Measurements from ENCODE around the gene VANGL1. TPM values are rescaled to one million over a fixed set of nuclear protein-coding genes. Genes with fewer than 3 reads are reported as not detected.

The VANGL1 gene
- total and polyA plus RNA-seq, 2 of the 4 experiments (the other 2 are of a cell fraction) = 6.1 to 6.7 TPM

GRCh38 chr1:115677182-115677555, 35.4 kb downstream of the VANGL1 start:
- Histone ChIP-seq H2BK20ac (ENCODE audit: low read depth, low read length) (no peak overlapping the region), H4K20me1 (ENCODE audit: insufficient read depth, low read length) (no peaks in the 10 kb centered on the region), H3K79me1 (ENCODE audit: low read depth in 1 of 2, low read length in 2 of 2) (peaks cover 0 to 18% of the 10 kb centered on the region in 2 experiments; a peak in 2 of 4 replicates), H2AK5ac (ENCODE audit: low read depth, low read length) (no peak overlapping the region), H4K91ac (ENCODE audit: insufficient read depth, low read depth, low read length) (no peak overlapping the region), H2BK5ac (ENCODE audit: low read depth, low read length, poor library complexity, severe bottlenecking) (no peak overlapping the region), H3K4me2 (ENCODE audit: low read depth, low read length) (no peak overlapping the region), H3K36me3 (ENCODE audit: control insufficient read depth, insufficient read depth, low read length) (no peaks in the 10 kb centered on the region), H3K4me3 (ENCODE audit: insufficient read depth, low read depth, low read length) (no peak overlapping the region), H3K9me3 (ENCODE audit: control insufficient read depth, insufficient read depth, low read length) (no peaks in the 10 kb centered on the region), H2BK15ac (ENCODE audit: low read depth, low read length) (no peak overlapping the region), H2AFZ (replicated peaks; ENCODE audit: low read length, poor library complexity) (no peak overlapping the region), H3K27ac (ENCODE audit: insufficient read depth, low read length) (no peak overlapping the region), H3K9me1 (ENCODE audit: insufficient read depth, low read length) (peaks cover 7% of the 10 kb centered on the region), H2BK120ac (ENCODE audit: low read depth, low read length) (no peak overlapping the region), H3K18ac (ENCODE audit: low read depth, low read length) (no peak overlapping the region), H3K56ac (ENCODE audit: extremely low read depth, insufficient read depth, low read length) (no peak overlapping the region), H3K23ac (ENCODE audit: low read depth, low read length) (no peak overlapping the region), H3K14ac (replicated peaks; ENCODE audit: low read depth, low read length) (no peak overlapping the region), H3K4ac (ENCODE audit: low read depth, low read length) (no peak overlapping the region), H2AK9ac (replicated peaks; ENCODE audit: low read depth, low read length, poor library complexity) (no peak overlapping the region), H3K9ac (ENCODE audit: low read depth, low read length) (no peak overlapping the region), H3K27me3 (ENCODE audit: control insufficient read depth, insufficient read depth, low read length) (no peaks in the 10 kb centered on the region), H4K5ac (ENCODE audit: low read depth, low read length) (no peak overlapping the region), H3K4me1 (ENCODE audit: control insufficient read depth, insufficient read depth, low read length) (peaks cover 9% of the 10 kb centered on the region), H4K8ac (ENCODE audit: low read depth in 2 of 2, low read length in 2 of 2) (no peak overlapping the region)
- no peak for DNase-seq
- intact Hi-C loops (cut with micrococcal nuclease) = no loop called here
- in situ Hi-C loops (cut with MboI; ENCODE audit: low sequenced_read_pairs) = no loop called here
- dilution Hi-C loops (cut with HindIII; ENCODE audit: low sequenced_read_pairs, unreplicated experiment) = no loop called here
- no TSS peak for BruUV-seq (replicated peaks)
- ChIA-PET CTCF (no interaction called here), POLR2A (ENCODE audit: unreplicated experiment) (no interaction called here)
- no peak for ATAC-seq (ENCODE audit: low read depth)
- WGBS, 2 experiments (ENCODE audit: extremely low coverage in 2 of 2, insufficient read length in 1 of 2) = 80% methylated on average over 1 of the region's 3 CpGs; no CpG with 5 or more reads in 1 of the 2 experiments
- no peak for TF ChIP-seq CTCF (conservative IDR thresholded peaks at IDR 0.05; ENCODE audit: low read depth, low read length)
- TF ChIP-seq NFE2L2 (IDR thresholded peaks at IDR 0.05; ENCODE audit: low read depth, low read length) = no peak
- TF ChIP-seq MAZ (IDR thresholded peaks at IDR 0.05; ENCODE audit: borderline replicate concordance, low read depth, low read length) = no peak
- no peak for TF ChIP-seq SMC3 (IDR thresholded peaks at IDR 0.05; ENCODE audit: low read depth, low read length)
- no peak for TF ChIP-seq MXI1 (IDR thresholded peaks at IDR 0.05; ENCODE audit: borderline replicate concordance, low read depth, low read length)
- TF ChIP-seq RFX5 (IDR thresholded peaks at IDR 0.05; ENCODE audit: low read depth, low read length) = no peak
- TF ChIP-seq RCOR1 (IDR thresholded peaks at IDR 0.05; ENCODE audit: insufficient replicate concordance, low read length) = no peak
- TF ChIP-seq RAD21 (IDR thresholded peaks at IDR 0.05; ENCODE audit: low read length) = no peak
- TF ChIP-seq POLR2A (IDR thresholded peaks at IDR 0.05; ENCODE audit: low read depth, low read length) = no peak
- no peak for TF ChIP-seq MAFK (IDR thresholded peaks at IDR 0.05; ENCODE audit: low read depth, low read length)
